A549 (cell line): ENCODE data around the gene PGS1. TPM values are rescaled to one million over a fixed set of nuclear protein-coding genes. Genes with fewer than 3 reads are reported as not detected.

Experiments used
- ATAC-seq, 2 experiments: fragments of 200-7000 bp in 1 of 2; fragments of >200 bp in 1 of 2; cut with Nextera tagmentation in 1 of 2; cut with Tn5 transposase in 1 of 2; 3 replicates each; pipeline versions ENCODE4 v1.8.0 to v1.9.1; 2018 to 2020; ENCODE audit warnings: mild to moderate bottlenecking in 1 of 2, moderate library complexity in 1 of 2
- CTCF ChIA-PET: fragments of 300-600 bp; sonication (Branson Sonifier 250); formaldehyde crosslinking; extraction: SDS; loops from one replicate; lab custom pipeline; 2021; ENCODE audit warnings: antibody characterized with exemption, inconsistent platforms; lab: Yijun Ruan, JAX
- POLR2A ChIA-PET: fragments of 350-600 bp; formaldehyde crosslinking; extraction: SDS; loops from one replicate; lab custom pipeline; 2021; ENCODE audit warnings: antibody characterized with exemption, inconsistent platforms; lab: Yijun Ruan, JAX
- DNase-seq, 2 experiments: peaks; one replicate each; pipeline versions ENCODE4 v3.0.0 to v3.0.0-alpha.2; 2011 to 2016; ENCODE audit warnings: low read depth in 1 of 2, low spot score in 1 of 2
- FAIRE-seq: peaks from 2 replicates; lab custom pipeline; 2011; peaks lifted over from hg19 to GRCh38; lab: Jason Lieb, UNC
- H3K27ac ChIP-seq, 2 experiments: fragments of >200 bp; sonication (Bioruptor Twin); formaldehyde crosslinking; 3 replicates each; pipeline ENCODE4 v1.5.1; 2016 to 2017
- H3K4me1 ChIP-seq: fragments of >200 bp; sonication (Bioruptor Twin); formaldehyde crosslinking; 3 replicates; pipeline ENCODE4 v1.6.1; 2016
- H3K4me2 ChIP-seq: fragments of >200 bp; sonication (Bioruptor Twin); formaldehyde crosslinking; 3 replicates; pipeline ENCODE4 v1.6.1; 2016
- H3K4me3 ChIP-seq: fragments of >200 bp; sonication (Bioruptor Twin); formaldehyde crosslinking; 3 replicates; pipeline ENCODE4 v1.5.1; 2016
- H3K9me3 ChIP-seq: fragments of >200 bp; sonication (Bioruptor Twin); formaldehyde crosslinking; 3 replicates; pipeline ENCODE4 v1.6.1; 2016
- EP300 ChIP-seq, 2 experiments: fragments of >200 bp; sonication (Bioruptor Twin); formaldehyde crosslinking; IDR thresholded peaks; 2 replicates in 1 of 2; 3 replicates in 1 of 2; pipeline ENCODE4 v1.6.1; 2016 to 2017
- ESRRA ChIP-seq: fragments of 150-350 bp; IDR thresholded peaks from 2 replicates; pipeline ENCODE4 v1.6.1; 2014; ENCODE audit warnings: mild to moderate bottlenecking, low read length, borderline replicate concordance
- FOSL2 ChIP-seq, 2 experiments: fragments of 450-650 bp in 1 of 2; fragments of >200 bp in 1 of 2; sonication (Bioruptor Twin) in 1 of 2; formaldehyde crosslinking; IDR thresholded peaks; 2 replicates each; pipeline versions ENCODE4 v1.5.0 to v1.6.1; 2016 to 2020; ENCODE audit warnings: mild to moderate bottlenecking in 1 of 2, moderate library complexity in 1 of 2
- FOXS1 ChIP-seq: fragments of 250-450 bp; sonication (Bioruptor Pico); IDR thresholded peaks from 2 replicates; pipeline ENCODE4 v1.5.0; 2020; ENCODE audit warnings: mild to moderate bottlenecking, moderate library complexity
- GATA3 ChIP-seq: IDR thresholded peaks from 2 replicates; pipeline ENCODE4 v1.6.1; 2012; ENCODE audit warnings: borderline replicate concordance
- HEYL ChIP-seq: fragments of 250-450 bp; sonication (Bioruptor Pico); IDR thresholded peaks from 2 replicates; pipeline ENCODE4 v1.8.0; 2021; ENCODE audit warnings: mild to moderate bottlenecking, moderate library complexity
- HOXA7 ChIP-seq: fragments of 250-450 bp; sonication (Bioruptor Pico); IDR thresholded peaks from 2 replicates; pipeline ENCODE4 v1.5.0; 2020; ENCODE audit warnings: mild to moderate bottlenecking, moderate library complexity
- JUN ChIP-seq, 2 experiments: fragments of >200 bp; sonication (Bioruptor Twin); formaldehyde crosslinking; IDR thresholded peaks; 2 replicates in 1 of 2; 3 replicates in 1 of 2; pipeline ENCODE4 v1.6.1; 2016 to 2017
- JUNB ChIP-seq: fragments of >200 bp; sonication (Bioruptor Twin); formaldehyde crosslinking; IDR thresholded peaks from 2 replicates; pipeline ENCODE4 v1.6.1; 2016
- KDM1A ChIP-seq: fragments of 200-600 bp; sonication (generic); IDR thresholded peaks from 2 replicates; pipeline ENCODE4 v1.6.1; 2016; ENCODE audit warnings: low read depth, mild to moderate bottlenecking
- MAFK ChIP-seq: fragments of 450-650 bp; IDR thresholded peaks from 2 replicates; pipeline ENCODE4 v1.6.1; 2014; ENCODE audit not compliant: partially characterized antibody
- NFE2L2 ChIP-seq: fragments of 150-350 bp; conservative IDR thresholded peaks from 2 replicates; pipeline ENCODE4 v1.6.1; 2014; ENCODE audit warnings: low read length
- NR3C1 ChIP-seq: fragments of >200 bp; sonication (Bioruptor Twin); formaldehyde crosslinking; IDR thresholded peaks from 3 replicates; pipeline ENCODE4 v1.6.1; 2017
- POLR2A ChIP-seq: IDR thresholded peaks from 2 replicates; pipeline ENCODE4 v1.6.1; 2012; ENCODE audit warnings: mild to moderate bottlenecking, low read length
- SREBF2 ChIP-seq: fragments of 450-650 bp; IDR thresholded peaks from 2 replicates; pipeline ENCODE4 v1.6.1; 2014; ENCODE audit warnings: mild to moderate bottlenecking, moderate library complexity
- ZFP36 ChIP-seq: fragments of 450-650 bp; IDR thresholded peaks from 2 replicates; pipeline ENCODE4 v1.6.1; 2014; ENCODE audit warnings: borderline replicate concordance; ENCODE audit not compliant: partially characterized antibody
- ZNF302 ChIP-seq: fragments of 250-450 bp; sonication (Bioruptor Pico); IDR thresholded peaks from 2 replicates; pipeline ENCODE4 v1.9.0; 2021; ENCODE audit warnings: inconsistent platforms, mild to moderate bottlenecking, moderate library complexity
- whole genome bisulfite sequencing: methylation state at CpG from one replicate; pipeline ENCODE4 v1.1.6; 2017; ENCODE audit errors: missing lambda C conversion rate; 5-methylcytosine and 5-hydroxymethylcytosine counted together
- polyA plus RNA-seq, 4 experiments: library from polyadenylated mRNA; depleted of rRNA in 3 of 4; stranded (reverse); fragments of >200 nt; fragmentation: RNase III in 1 of 4; extraction: RNeasy Plus Mini Kit Qiagen cat#74134 plus additional on column Dnase treatment in 1 of 4; gene quantifications; 2 replicates in 3 of 4; 3 replicates in 1 of 4; pipeline ENCODE4 v1.2.3, GENCODE V29; 2011 to 2017
- TF ChIP-seq, protein P1 (sequence below): fragments of 150-350 bp; IDR thresholded peaks from 2 replicates; pipeline ENCODE4 v1.6.1; 2014; ENCODE audit warnings: low read depth, mild to moderate bottlenecking, low read length

The PGS1 gene
- polyA plus RNA-seq, 2 of the 4 experiments (the other 2 are of a cell fraction), result 23.7 to 29.5 TPM

DNA sequence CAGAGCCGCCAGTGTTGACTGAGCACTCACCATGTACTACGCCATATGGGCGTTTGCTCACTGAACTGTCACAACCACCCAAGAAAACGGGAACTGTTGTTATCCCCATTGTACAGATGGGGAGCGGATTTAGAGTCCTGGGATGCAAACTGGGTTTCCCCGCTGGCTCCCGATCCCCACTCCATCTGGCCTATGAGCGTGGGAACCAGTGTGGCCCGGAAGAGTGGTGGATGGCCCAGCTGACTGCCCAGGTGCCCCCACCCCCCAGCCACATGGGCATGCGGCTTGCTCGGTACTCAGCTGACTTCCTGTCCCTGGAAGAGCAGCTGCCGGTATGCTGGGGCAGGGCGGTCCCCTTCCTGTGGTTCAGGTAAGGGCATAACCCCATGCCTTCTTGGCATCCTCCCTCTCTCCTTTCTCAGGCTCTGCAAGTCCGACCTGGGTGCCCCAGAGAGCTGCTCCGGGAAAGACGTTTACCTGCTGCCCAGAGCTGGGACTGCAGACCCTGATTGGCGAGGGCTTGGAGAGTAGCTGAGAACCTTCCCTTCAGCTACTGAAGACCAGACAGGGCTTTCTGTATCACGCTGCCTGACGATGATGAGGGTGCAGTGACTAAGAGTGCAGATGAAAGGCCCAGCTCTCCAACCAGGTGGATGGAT lies 34.8 kb upstream of the PGS1 start:
- H3K4me1 ChIP-seq, result peaks cover 59% of the 10 kb centered on the region
- 93% methylated on average over 16 of the region's 19 CpGs for WGBS
- no peak for TF ChIP-seq ZFP36
- TF ChIP-seq, protein P1, sequence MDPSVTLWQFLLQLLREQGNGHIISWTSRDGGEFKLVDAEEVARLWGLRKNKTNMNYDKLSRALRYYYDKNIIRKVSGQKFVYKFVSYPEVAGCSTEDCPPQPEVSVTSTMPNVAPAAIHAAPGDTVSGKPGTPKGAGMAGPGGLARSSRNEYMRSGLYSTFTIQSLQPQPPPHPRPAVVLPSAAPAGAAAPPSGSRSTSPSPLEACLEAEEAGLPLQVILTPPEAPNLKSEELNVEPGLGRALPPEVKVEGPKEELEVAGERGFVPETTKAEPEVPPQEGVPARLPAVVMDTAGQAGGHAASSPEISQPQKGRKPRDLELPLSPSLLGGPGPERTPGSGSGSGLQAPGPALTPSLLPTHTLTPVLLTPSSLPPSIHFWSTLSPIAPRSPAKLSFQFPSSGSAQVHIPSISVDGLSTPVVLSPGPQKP, result no peak
- TF ChIP-seq ESRRA, result no peak
- TF ChIP-seq POLR2A, result no peak
- TF ChIP-seq HEYL, result no peak
- no peak for TF ChIP-seq FOXS1 (CRISPR knock-in tag)
- TF ChIP-seq JUN (IDR thresholded peaks at IDR 0.05), result no peak
- no peak for TF ChIP-seq JUNB
- TF ChIP-seq FOSL2 (IDR thresholded peaks at IDR 0.05), result no peak
- TF ChIP-seq FOSL2 (CRISPR knock-in tag; IDR thresholded peaks at IDR 0.05), result no peak
- TF ChIP-seq NFE2L2, result no peak
- no peak for TF ChIP-seq KDM1A
- no peak for TF ChIP-seq GATA3
- ATAC-seq (no peak), DNase-seq (no peak), FAIRE-seq (no peak)
- H3K4me2 ChIP-seq, result peak overlapping the region; percentile 99
- CTCF ChIA-PET, result interaction anchor here (0.9 to 5.4 kb wide), 9 partner anchors 9 to 230 kb away, joined by 3 to 26 read pairs (median 5); no protein-coding TSS in a partner anchor
- H3K27ac ChIP-seq, result peak overlapping the region; percentile 91 to 97
- POLR2A ChIA-PET, result interaction anchor here (0.5 to 1.8 kb wide), 4 partner anchors 14 to 28 kb away, joined by 3 to 11 read pairs (median 3); partner anchors contain the start of gene SOCS3
- H3K4me3 ChIP-seq, result no peak overlapping the region
- no peaks in the 10 kb centered on the region for H3K9me3 ChIP-seq

DNA sequence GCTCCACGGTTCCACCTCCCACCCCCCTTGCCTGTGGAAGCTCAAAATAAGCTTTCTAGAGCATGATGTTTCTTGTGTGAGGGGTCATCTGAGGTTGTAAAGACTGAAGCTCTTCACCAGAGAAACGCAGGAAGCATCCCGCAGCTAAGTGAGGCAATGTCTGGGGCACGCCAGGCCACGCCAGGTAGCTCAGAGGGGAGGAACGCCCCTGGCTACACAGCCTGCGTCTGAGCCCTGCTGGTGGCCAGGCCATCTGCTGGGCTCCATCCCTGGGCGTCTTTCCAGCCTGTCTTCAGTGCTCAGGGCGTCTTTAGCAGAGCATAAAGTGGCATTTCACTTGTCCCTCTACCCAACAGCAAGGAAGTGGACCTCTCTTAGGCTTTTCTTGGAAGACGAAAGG lies 33.8 kb upstream of the PGS1 start:
- DNase-seq (no peak), FAIRE-seq (no peak)
- CTCF ChIA-PET, result interaction anchor here (1.2 to 5.4 kb wide), 9 partner anchors 10 to 231 kb away, joined by 3 to 26 read pairs (median 5); no protein-coding TSS in a partner anchor
- WGBS, result 92% methylated on average over 10 of the region's 10 CpGs
- H3K4me2 ChIP-seq, result no peak overlapping the region
- no peak for TF ChIP-seq MAFK
- TF ChIP-seq HOXA7, result no peak
- TF ChIP-seq GATA3, result no peak
- TF ChIP-seq ZFP36, result no peak
- TF ChIP-seq, protein P1, result no peak
- no peak for TF ChIP-seq NR3C1
- no peak for TF ChIP-seq JUN (IDR thresholded peaks at IDR 0.05)
- TF ChIP-seq ZNF302 (CRISPR knock-in tag), result no peak
- TF ChIP-seq SREBF2, result no peak
- TF ChIP-seq, all 56 proteins: peak for 0
- POLR2A ChIA-PET, result interaction anchor here (0.9 to 1.8 kb wide), 2 partner anchors 13 to 15 kb away, joined by 3 to 11 read pairs; partner anchors contain the start of gene SOCS3
- Histone ChIP-seq H3K9me3 (no peaks in the 10 kb centered on the region), H3K4me1 (peaks cover 51% of the 10 kb centered on the region), H3K4me3 (no peak overlapping the region), H3K27ac (peak overlapping the region in 1 of 2 experiments; percentile 65; a peak in 3 of 6 replicates)
- ATAC-seq, result no peak

DNA sequence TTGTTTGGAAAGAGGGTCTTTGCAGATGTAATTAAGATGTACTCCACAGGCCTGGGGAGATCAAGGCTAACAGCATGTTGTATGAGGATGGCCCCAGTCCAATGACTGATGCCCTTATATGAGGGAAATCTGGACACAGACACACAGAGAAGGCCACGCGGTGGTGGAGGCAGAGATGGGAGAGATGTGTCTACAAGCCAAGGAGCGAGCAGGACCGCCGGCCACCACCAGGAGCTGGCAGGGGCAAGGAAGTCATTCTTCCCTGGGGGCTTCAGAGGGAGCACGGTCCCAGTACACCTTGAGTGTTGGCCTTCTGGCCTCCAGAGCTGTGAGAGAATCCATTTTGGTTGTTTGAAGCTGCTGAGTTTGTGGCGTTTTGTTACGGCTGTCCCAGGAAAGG lies 33.3 kb upstream of the PGS1 start:
- peaks cover 52% of the 10 kb centered on the region for H3K4me1 ChIP-seq
- peak overlapping the region in 1 of 2 experiments; percentile 65; a peak in 3 of 6 replicates for H3K27ac ChIP-seq
- TF ChIP-seq FOSL2 (IDR thresholded peaks at IDR 0.05), result no peak
- no peak for TF ChIP-seq FOSL2 (CRISPR knock-in tag; IDR thresholded peaks at IDR 0.05)
- TF ChIP-seq EP300 (IDR thresholded peaks at IDR 0.05), result no peak
- no peaks in the 10 kb centered on the region for H3K9me3 ChIP-seq
- ATAC-seq, result no peak
- DNase-seq, result no peak
- no peak for FAIRE-seq
- no peak overlapping the region for H3K4me3 ChIP-seq
- ChIA-PET CTCF (interaction anchor here (0.8 to 5.4 kb wide), 11 partner anchors 13 to 232 kb away, joined by 3 to 26 read pairs (median 6); no protein-coding TSS in a partner anchor), POLR2A (interaction anchor here (0.8 to 1.8 kb wide), 2 partner anchors 15 to 31 kb away, joined by 3 to 11 read pairs; partner anchors contain the start of gene SOCS3)
- 92% methylated on average over 8 of the region's 8 CpGs for WGBS
- no peak overlapping the region for H3K4me2 ChIP-seq
